Heart right ventricle (tissue), 16 donors: ENCODE results near the gene UBE2I. TPM values are rescaled to one million over a fixed set of nuclear protein-coding genes. Genes with fewer than 3 reads are reported as not detected.

Experiments used
- ATAC-seq, 8 donors: fragments of 200-7000 bp; cut with Tn5 transposase; one replicate each; pipeline ENCODE4 v1.9.1; 2020; ENCODE audit warnings: mild to moderate bottlenecking in 8 of 8, moderate library complexity in 8 of 8, moderate number of reproducible peaks in 1 of 8
- DNase-seq, 2 donors: peaks; one replicate each; pipeline ENCODE4 v3.0.0-alpha.2; 2020
- H3K27ac ChIP-seq, 10 donors: fragments of 200-600 bp; sonication (generic) in 2 of 10; one replicate each; pipeline versions ENCODE4 v1.5.0 to v1.8.0; 2020 to 2022; ENCODE audit warnings: mild to moderate bottlenecking in 3 of 10
- H3K27me3 ChIP-seq, 7 donors: fragments of 200-600 bp; one replicate each; pipeline ENCODE4 v1.8.0; 2021 to 2022; ENCODE audit warnings: mild to moderate bottlenecking in 2 of 7
- H3K36me3 ChIP-seq, 9 donors: fragments of 200-600 bp; sonication (generic) in 1 of 9; one replicate each; pipeline versions ENCODE4 v1.5.0 to v1.8.0; 2020 to 2022; ENCODE audit warnings: mild to moderate bottlenecking in 2 of 9
- H3K4me1 ChIP-seq, 9 donors: fragments of 200-600 bp; sonication (generic) in 1 of 9; one replicate each; pipeline versions ENCODE4 v1.5.0 to v1.8.0; 2020 to 2022; ENCODE audit warnings: mild to moderate bottlenecking in 4 of 9
- H3K4me3 ChIP-seq, 10 donors: fragments of 200-600 bp; sonication (generic) in 2 of 10; one replicate each; pipeline versions ENCODE4 v1.5.0 to v1.8.0; 2020 to 2022; ENCODE audit warnings: mild to moderate bottlenecking in 7 of 10, moderate library complexity in 2 of 10
- H3K9me3 ChIP-seq, 11 donors: fragments of 200-600 bp in 10 of 11; sonication (generic) in 2 of 11; one replicate each; pipeline versions ENCODE4 v1.5.0 to v1.8.0; 2013 to 2022; ENCODE audit warnings: mild to moderate bottlenecking in 2 of 11, control low read depth in 1 of 11, moderate library complexity in 1 of 11
- WGBS, 2 donors: extraction: QIAGEN DNeasy Blood & Tissue Kit; methylation state at CpG; one replicate each; pipeline ENCODE4 v1.1.7; 2013; ENCODE audit warnings: inconsistent platforms in 1 of 2; 5-methylcytosine and 5-hydroxymethylcytosine counted together
- intact Hi-C, 10 donors: fragments of 100-400 bp; cut with DNase I; formaldehyde crosslinking; loops; one replicate each; pipeline versions ENCODE4 v1.11.1 to v1.14.2; 2022
- polyA plus RNA-seq, 2 donors: library from polyadenylated mRNA; stranded (reverse); fragments of 200-250 nt; gene quantifications; one replicate each; pipeline ENCODE4 v1.2.3, GENCODE V29; 2013
- total RNA-seq, 10 donors: library from RNA; stranded (reverse); fragmentation: NEBNext Ultra II Directional in 3 of 10; extraction: Animal tissue kit (Norgen Biotek cat#: 25700) in 3 of 10; gene quantifications; one replicate each; pipeline versions ENCODE4 v1.2.1 to v1.2.4, GENCODE V29; 2021 to 2023
- TF ChIP-seq, protein P1 (sequence below), 9 donors: fragments of 200-600 bp; sonication (generic) in 2 of 9; IDR thresholded peaks; one replicate each; pipeline versions ENCODE4 v1.5.0 to v1.8.0; 2021 to 2022; ENCODE audit warnings: antibody characterized with exemption in 9 of 9, mild to moderate bottlenecking in 5 of 9, moderate library complexity in 1 of 9
- donor health status: Arrhythmogenic right ventricular cardiomyopathy.
- donor health status: ischemic (EF 13 %, LVEDD 7.1; RV severe dilation, severe dysfunction).
- donor health status: healthy with polysubstance abuse.
- donor health status: DM: no; HTN: yes; CAD: no.
- donor health status: DM: no; HTN: no; CAD: no.
- donor health status: ischemic (EF 25% LVEDD 6.9; RV normal size, moderate dysfunction).
- donor health status: ischemic (EF 25% LVEDD 5.7; RV mildly dilated, moderate dysfunction).
- donor health status: healthy.
- donor health status: DM: yes; HTN: yes; CAD: no.
- donor health status: Ischemic cardiomyopathy.
- donor health status: ischemic (EF 35%, LVEDD 5.7; RV mildly dilated, moderate dysfunction).
- donor health status: nonischemic (EF 11% LVEDD 7.7; RV severe dilation, severe dysfunction).
- donor health status: DM: yes; HTN: yes; CAD: no.
- donor health status: PGD.
- donor health status: ischemic (EF 29% LVEDD 5.4; RV normal size, mild dysfunction).
- donor health status: nonischemic (EF 23%, LVEDD 6.1; RV moderate dilation, normal function).

The UBE2I gene
- total and polyA plus RNA-seq, 12 donors, result 63.1 to 99.8 (median 83.6) TPM

DNA sequence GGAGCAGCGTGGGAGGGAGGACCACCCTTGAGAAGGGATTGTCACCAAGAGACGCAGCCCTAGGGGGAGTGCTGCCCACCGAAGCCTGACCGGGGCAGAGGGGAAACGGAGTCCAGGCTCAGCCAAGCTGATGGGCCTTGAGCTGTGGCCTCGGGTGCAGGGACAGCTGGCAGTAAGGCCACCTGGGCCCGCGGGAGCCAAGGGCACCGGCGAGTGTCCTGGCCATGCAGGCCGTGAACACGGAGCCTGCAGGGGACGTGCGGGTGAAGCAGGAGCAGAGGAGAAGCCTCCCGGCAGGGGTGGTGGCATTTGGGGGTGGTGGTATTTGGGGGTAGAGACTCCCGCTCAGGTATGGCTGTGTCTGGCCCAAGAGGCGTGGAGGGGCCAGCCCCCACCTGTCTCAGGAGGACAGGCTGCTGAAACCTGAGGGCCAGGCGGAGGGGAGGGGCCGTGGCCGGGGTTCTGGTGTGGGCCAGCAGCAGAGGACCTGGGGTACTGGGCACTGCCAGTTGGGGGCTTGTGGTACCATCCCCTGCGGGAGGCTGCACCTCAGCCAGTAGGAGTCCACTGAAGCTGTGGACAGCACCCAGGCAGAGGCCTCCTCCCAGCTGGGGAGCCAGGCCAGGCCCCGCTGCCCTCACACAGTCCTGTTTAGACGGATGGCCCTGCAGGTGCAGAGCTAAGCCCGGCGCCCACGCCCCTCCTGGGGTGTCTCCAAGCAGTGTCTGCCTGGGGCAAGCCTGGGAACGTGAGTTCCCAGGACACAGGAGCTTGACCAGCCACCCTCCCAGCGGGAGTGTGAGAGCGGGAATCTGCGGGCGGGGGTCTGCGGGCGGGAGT is 46.8 kb downstream of the UBE2I start:
- no peak overlapping the region for H3K27ac ChIP-seq
- H3K9me3 ChIP-seq, result no peaks in the 10 kb centered on the region
- DNase-seq (no peak), ATAC-seq (peak in 2 of 8 donors; percentile 7 to 10)
- no peaks in the 10 kb centered on the region for H3K27me3 ChIP-seq
- no peak overlapping the region for H3K4me3 ChIP-seq
- TF ChIP-seq, protein P1, sequence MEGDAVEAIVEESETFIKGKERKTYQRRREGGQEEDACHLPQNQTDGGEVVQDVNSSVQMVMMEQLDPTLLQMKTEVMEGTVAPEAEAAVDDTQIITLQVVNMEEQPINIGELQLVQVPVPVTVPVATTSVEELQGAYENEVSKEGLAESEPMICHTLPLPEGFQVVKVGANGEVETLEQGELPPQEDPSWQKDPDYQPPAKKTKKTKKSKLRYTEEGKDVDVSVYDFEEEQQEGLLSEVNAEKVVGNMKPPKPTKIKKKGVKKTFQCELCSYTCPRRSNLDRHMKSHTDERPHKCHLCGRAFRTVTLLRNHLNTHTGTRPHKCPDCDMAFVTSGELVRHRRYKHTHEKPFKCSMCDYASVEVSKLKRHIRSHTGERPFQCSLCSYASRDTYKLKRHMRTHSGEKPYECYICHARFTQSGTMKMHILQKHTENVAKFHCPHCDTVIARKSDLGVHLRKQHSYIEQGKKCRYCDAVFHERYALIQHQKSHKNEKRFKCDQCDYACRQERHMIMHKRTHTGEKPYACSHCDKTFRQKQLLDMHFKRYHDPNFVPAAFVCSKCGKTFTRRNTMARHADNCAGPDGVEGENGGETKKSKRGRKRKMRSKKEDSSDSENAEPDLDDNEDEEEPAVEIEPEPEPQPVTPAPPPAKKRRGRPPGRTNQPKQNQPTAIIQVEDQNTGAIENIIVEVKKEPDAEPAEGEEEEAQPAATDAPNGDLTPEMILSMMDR (IDR thresholded peaks at IDR 0.05), result no peak
- H3K4me1 ChIP-seq, result peaks cover 3 to 28% (median 21%) of the 10 kb centered on the region in 9 donors
- 80 to 82% methylated on average over 30 to 33 of the region's 33 CpGs for WGBS, 2 donors
- intact Hi-C loops, result no loop called here
- peaks cover 0 to 35% (median 0%) of the 10 kb centered on the region in 9 donors for H3K36me3 ChIP-seq

- DNase-seq, result no peak
- 80 to 82% methylated on average over 19 of the region's 19 CpGs for WGBS, 2 donors
- H3K9me3 ChIP-seq, result no peaks in the 10 kb centered on the region
- H3K4me3 ChIP-seq, result no peak overlapping the region
- H3K27ac ChIP-seq, result peak overlapping the region in 1 of 10 donors; percentile 8
- intact Hi-C loops, result no loop called here
- TF ChIP-seq, protein P1 (IDR thresholded peaks at IDR 0.05), result no peak
- ATAC-seq, result peak in 2 of 8 donors; percentile 18 to 44
- peaks cover under 1 to 17% (median 9%) of the 10 kb centered on the region in 9 donors for H3K4me1 ChIP-seq
- H3K36me3 ChIP-seq, result peaks cover 0 to 53% (median 12%) of the 10 kb centered on the region in 9 donors
- H3K27me3 ChIP-seq, result no peaks in the 10 kb centered on the region
These were observed 48.6 kb downstream of the UBE2I start for GRCh38 chr16:1357906-1358566.

DNA sequence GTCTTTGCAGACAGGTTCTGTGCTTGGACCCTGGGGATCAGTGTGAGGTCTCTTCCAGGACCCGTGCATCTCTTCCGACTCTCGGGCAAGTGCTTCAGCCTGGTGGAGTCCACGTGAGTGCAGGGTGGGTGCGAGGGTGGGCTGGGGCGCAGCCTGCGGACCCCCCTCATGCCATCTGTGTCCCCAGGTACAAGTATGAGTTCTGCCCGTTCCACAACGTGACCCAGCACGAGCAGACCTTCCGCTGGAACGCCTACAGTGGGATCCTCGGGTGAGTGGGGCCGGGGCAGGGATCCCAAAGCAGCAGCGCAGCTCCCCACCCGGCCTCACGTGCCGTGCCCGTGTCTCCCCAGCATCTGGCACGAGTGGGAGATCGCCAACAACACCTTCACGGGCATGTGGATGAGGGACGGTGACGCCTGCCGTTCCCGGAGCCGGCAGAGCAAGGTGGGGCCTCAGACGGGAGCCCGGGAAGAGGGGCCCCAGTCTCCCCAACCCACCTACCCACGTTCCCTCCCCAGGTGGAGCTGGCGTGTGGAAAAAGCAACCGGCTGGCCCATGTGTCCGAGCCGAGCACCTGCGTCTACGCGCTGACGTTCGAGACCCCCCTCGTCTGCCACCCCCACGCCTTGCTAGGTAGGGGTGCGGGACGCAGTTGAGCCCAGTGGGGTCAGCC is 52.4 kb downstream of the UBE2I start:
- no peak overlapping the region for H3K27ac ChIP-seq
- H3K4me1 ChIP-seq, result peaks cover 0 to 4% (median 0%) of the 10 kb centered on the region in 9 donors
- DNase-seq, result peak in 1 of 2 donors; percentile 2
- ATAC-seq, result no peak
- no peaks in the 10 kb centered on the region for H3K9me3 ChIP-seq
- WGBS, 2 donors, result 94 to 95% methylated on average over 43 of the region's 43 CpGs
- peaks cover 0 to 91% (median 28%) of the 10 kb centered on the region in 9 donors for H3K36me3 ChIP-seq
- intact Hi-C loops, result no loop called here
- TF ChIP-seq, protein P1 (IDR thresholded peaks at IDR 0.05), result no peak
- H3K4me3 ChIP-seq, result no peak overlapping the region
- no peaks in the 10 kb centered on the region for H3K27me3 ChIP-seq

GRCh38 chr16:1362807-1363206 is 53.4 kb downstream of the UBE2I start:
- Histone ChIP-seq H3K36me3 (peaks cover 0 to 96% (median 32%) of the 10 kb centered on the region in 9 donors), H3K9me3 (no peaks in the 10 kb centered on the region), H3K27me3 (no peaks in the 10 kb centered on the region), H3K4me1 (peaks cover 0 to 3% (median 0%) of the 10 kb centered on the region in 9 donors), H3K27ac (no peak overlapping the region), H3K4me3 (no peak overlapping the region)
- ATAC-seq, result no peak
- TF ChIP-seq, protein P1 (IDR thresholded peaks at IDR 0.05), result no peak
- 87 to 91% methylated on average over 11 of the region's 11 CpGs for WGBS, 2 donors
- DNase-seq, result peak in 1 of 2 donors; percentile 5
- intact Hi-C loops, result no loop called here
